Uterus (tissue), 4 donors: ENCODE results near the gene MMEL1. TPM values are rescaled to one million over a fixed set of nuclear protein-coding genes. Genes with fewer than 3 reads are reported as not detected.

Experiments used
- DNase-seq, 2 donors: peaks; one replicate each; pipeline ENCODE4 v3.0.0-alpha.2; 2019 to 2020
- H3K27ac ChIP-seq, 2 donors: fragments of 200-600 bp; sonication (generic); 1 replicate in 1 of 2; 2 replicates in 1 of 2; pipeline ENCODE4 v1.5.1; 2016 to 2018
- H3K27me3 ChIP-seq, 2 donors: fragments of 200-600 bp; sonication (generic); one replicate each; pipeline ENCODE4 v1.5.1; 2018 to 2019; ENCODE audit warnings: control low read depth in 1 of 2
- H3K36me3 ChIP-seq, 2 donors: fragments of 200-600 bp; sonication (generic); one replicate each; pipeline ENCODE4 v1.5.1; 2019; ENCODE audit warnings: control low read depth in 1 of 2
- H3K4me1 ChIP-seq, 2 donors: fragments of 200-600 bp; sonication (generic); one replicate each; pipeline ENCODE4 v1.5.1; 2018 to 2019; ENCODE audit warnings: control low read depth in 1 of 2
- H3K4me3 ChIP-seq, 2 donors: fragments of 200-600 bp; sonication (generic); 1 replicate in 1 of 2; 2 replicates in 1 of 2; pipeline ENCODE4 v1.5.1; 2018 to 2019; ENCODE audit warnings: mild to moderate bottlenecking in 1 of 2
- H3K9me3 ChIP-seq, 2 donors: fragments of 200-600 bp; sonication (generic); one replicate each; pipeline ENCODE4 v1.5.1; 2019; ENCODE audit warnings: control low read depth in 1 of 2
- CTCF ChIP-seq, 4 experiments: fragments of 200-600 bp in 2 of 4; fragments of 450-650 bp in 2 of 4; sonication (generic) in 2 of 4; IDR thresholded peaks; one replicate each; pipeline ENCODE4 v1.5.1; 2016 to 2019; ENCODE audit warnings: antibody characterized with exemption in 4 of 4, mild to moderate bottlenecking in 2 of 4, moderate library complexity in 1 of 4
- POLR2A ChIP-seq, 2 donors: fragments of 450-650 bp; IDR thresholded peaks; one replicate each; pipeline ENCODE4 v1.6.1; 2016; ENCODE audit warnings: antibody characterized with exemption in 2 of 2, mild to moderate bottlenecking in 1 of 2, moderate library complexity in 1 of 2
- intact Hi-C: fragments of 100-400 bp; cut with DNase I; formaldehyde crosslinking; loops from one replicate; pipeline ENCODE4 v1.15.1; 2023; ENCODE audit warnings: low total_unique reads
- total RNA-seq, 4 donors: library from RNA; depleted of rRNA in 3 of 4; stranded (reverse); fragments of >200 nt in 3 of 4; gene quantifications; one replicate each; pipeline versions ENCODE4 v1.1.0 to v1.2.4, GENCODE V29; 2014 to 2023
- donor health status: DM: yes; HTN: yes; CAD: no.

MMEL1 gene
- total RNA-seq, 4 donors from 2014 or later: 2.6 to 4.8 TPM; not detected in 2

DNA sequence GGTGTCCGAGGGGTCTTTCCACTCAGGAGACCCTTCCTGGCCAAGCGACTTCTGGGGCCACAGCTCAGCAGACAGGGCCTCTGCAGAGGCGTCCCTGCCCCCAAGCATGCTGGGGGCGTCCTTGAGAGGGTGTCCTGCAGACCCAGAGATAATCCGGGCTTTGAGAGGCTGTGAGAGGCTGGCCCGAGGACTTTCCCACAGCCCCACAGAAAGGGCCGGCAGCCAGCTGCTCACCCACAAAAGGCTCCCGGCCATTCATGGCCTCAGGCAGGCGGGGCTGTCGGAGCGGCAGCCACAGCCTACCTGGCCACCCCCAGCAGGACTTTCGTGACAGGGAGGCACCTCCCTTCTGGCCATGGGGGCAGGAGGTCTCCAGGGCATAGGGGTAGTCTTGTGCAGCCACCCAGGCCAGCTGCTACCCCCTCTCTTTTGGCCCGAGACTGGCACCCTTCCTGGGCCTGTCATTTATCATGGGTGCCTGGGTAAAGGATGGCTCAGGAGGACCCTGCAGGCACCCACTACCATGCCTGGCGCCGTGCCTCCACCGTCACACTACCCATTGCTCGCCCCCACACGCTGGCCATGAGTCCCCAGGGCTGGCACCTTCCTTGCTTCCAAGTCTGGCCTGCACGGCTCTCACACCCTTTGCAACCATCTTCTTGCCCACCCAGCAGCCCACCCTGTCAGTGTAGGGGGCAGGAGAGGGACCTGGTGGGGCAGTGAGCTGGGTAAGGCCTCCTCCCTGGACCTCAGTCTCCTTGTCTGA is 87.8 kb downstream of the MMEL1 start:
- intact Hi-C loops: loop anchor here (5.0 kb wide), 1 partner anchor 133 kb away; the partner anchor contains the start of gene PEX10
- no peaks in the 10 kb centered on the region for H3K36me3 ChIP-seq
- no peaks in the 10 kb centered on the region for H3K27me3 ChIP-seq
- TF ChIP-seq POLR2A (IDR thresholded peaks at IDR 0.05) (no peak), CTCF (IDR thresholded peaks at IDR 0.05) (no peak)
- DNase-seq: no peak
- no peak overlapping the region for H3K4me3 ChIP-seq
- H3K9me3 ChIP-seq: no peaks in the 10 kb centered on the region
- H3K27ac ChIP-seq: peak overlapping the region; percentile 84 to 85
- H3K4me1 ChIP-seq: peaks cover 0 to 29% of the 10 kb centered on the region in 2 donors

- Histone ChIP-seq H3K4me3 (no peak overlapping the region), H3K9me3 (no peaks in the 10 kb centered on the region), H3K4me1 (peaks cover 0 to 27% of the 10 kb centered on the region in 2 donors), H3K27ac (peak overlapping the region in 1 of 2 donors; percentile 84), H3K36me3 (no peaks in the 10 kb centered on the region), H3K27me3 (no peaks in the 10 kb centered on the region)
- DNase-seq: no peak
- no peak for TF ChIP-seq POLR2A (IDR thresholded peaks at IDR 0.05)
- no peak for TF ChIP-seq CTCF (IDR thresholded peaks at IDR 0.05)
- intact Hi-C loops: no loop called here
These were observed 88.5 kb downstream of the MMEL1 start for GRCh38 chr1:2544093-2544874.

GRCh38 chr1:2543543-2544092 is 89.2 kb downstream of the MMEL1 start:
- no peaks in the 10 kb centered on the region for H3K9me3 ChIP-seq
- H3K4me1 ChIP-seq: peaks cover 0 to 23% of the 10 kb centered on the region in 2 donors
- no peak for TF ChIP-seq POLR2A (IDR thresholded peaks at IDR 0.05)
- TF ChIP-seq CTCF (IDR thresholded peaks at IDR 0.05): no peak
- H3K4me3 ChIP-seq: no peak overlapping the region
- H3K27ac ChIP-seq: no peak overlapping the region
- no peak for DNase-seq
- H3K27me3 ChIP-seq: no peaks in the 10 kb centered on the region
- intact Hi-C loops: no loop called here
- H3K36me3 ChIP-seq: no peaks in the 10 kb centered on the region

DNA sequence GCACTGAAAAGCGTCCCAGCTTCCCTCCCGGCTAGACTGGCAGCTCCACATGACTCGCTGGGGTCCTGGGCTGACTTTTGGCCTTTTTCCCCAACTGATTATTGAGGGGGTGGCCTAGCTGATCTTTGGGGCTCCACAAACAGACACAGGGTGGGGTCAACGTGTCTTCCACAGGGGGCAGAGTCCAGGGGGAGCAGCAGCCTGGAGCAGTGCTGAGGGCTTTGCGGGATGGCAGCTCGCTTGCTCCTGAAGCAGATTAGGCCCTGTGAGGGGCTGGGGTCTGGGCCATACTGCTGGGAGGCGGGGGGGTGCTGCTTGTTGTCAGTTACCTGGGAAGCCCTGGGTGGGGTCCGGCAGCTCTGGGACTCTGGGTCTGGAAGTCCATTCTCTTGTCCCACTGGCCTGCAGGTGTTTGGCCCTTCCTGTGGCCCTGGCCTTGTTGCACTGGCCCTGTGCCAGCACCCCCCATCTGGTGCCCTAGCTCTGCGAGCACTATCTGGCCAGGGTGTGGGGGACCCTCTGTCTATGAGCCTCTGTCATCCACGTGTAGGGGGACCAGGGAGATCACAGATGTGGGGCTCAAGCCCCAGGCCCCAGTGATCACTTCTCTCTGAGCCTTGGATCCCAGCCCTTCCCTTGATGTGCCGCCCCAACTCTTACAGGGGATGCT is 90.4 kb downstream of the MMEL1 start:
- H3K27ac ChIP-seq: no peak overlapping the region
- TF ChIP-seq CTCF (IDR thresholded peaks at IDR 0.05) (no peak), POLR2A (IDR thresholded peaks at IDR 0.05) (no peak)
- intact Hi-C loops: no loop called here
- H3K4me3 ChIP-seq: no peak overlapping the region
- no peaks in the 10 kb centered on the region for H3K27me3 ChIP-seq
- DNase-seq: no peak
- no peaks in the 10 kb centered on the region for H3K36me3 ChIP-seq
- no peaks in the 10 kb centered on the region for H3K9me3 ChIP-seq
- peaks cover 0 to 13% of the 10 kb centered on the region in 2 donors for H3K4me1 ChIP-seq
